ENCODE data around the gene ZBTB46.

DNA sequence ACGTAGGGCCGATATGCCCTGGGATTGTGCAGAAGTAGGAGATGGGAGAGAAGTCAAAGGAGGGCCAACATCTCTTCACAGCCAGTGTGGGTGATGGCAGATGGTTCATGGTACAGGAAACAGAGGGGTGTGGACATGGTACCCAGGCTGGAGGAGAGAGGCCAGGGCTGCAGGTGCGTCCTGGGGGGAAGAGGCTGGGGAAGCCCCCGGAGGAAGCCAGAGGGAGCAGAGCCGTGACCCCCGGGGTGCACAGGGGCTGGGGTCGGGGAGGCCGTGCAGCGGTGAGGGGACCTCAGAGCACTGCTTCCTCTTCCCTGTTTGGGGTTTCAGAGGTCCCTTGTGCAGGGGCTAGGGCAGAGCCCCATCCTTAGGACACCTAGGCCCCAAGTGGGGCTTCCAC lies 11.2 kb upstream of the ZBTB46 start:
- TF ChIP-seq, protein P1, sequence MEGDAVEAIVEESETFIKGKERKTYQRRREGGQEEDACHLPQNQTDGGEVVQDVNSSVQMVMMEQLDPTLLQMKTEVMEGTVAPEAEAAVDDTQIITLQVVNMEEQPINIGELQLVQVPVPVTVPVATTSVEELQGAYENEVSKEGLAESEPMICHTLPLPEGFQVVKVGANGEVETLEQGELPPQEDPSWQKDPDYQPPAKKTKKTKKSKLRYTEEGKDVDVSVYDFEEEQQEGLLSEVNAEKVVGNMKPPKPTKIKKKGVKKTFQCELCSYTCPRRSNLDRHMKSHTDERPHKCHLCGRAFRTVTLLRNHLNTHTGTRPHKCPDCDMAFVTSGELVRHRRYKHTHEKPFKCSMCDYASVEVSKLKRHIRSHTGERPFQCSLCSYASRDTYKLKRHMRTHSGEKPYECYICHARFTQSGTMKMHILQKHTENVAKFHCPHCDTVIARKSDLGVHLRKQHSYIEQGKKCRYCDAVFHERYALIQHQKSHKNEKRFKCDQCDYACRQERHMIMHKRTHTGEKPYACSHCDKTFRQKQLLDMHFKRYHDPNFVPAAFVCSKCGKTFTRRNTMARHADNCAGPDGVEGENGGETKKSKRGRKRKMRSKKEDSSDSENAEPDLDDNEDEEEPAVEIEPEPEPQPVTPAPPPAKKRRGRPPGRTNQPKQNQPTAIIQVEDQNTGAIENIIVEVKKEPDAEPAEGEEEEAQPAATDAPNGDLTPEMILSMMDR (conservative IDR thresholded peaks at IDR 0.05) = no peak
- TF ChIP-seq ZFX (IDR thresholded peaks at IDR 0.05) = no peak

All from C4-2B (cell line).